GM11168 (cell line): ENCODE measurements around the gene ZNF730.
"Not testable (repeated sequence)": the region's sequence is repeated elsewhere in the genome, so short reads cannot be mapped to it uniquely, and the experiment has no call there.

Experiments
- in situ Hi-C: fragments of 300-500 bp; cut with MboI; formaldehyde crosslinking; loops from one replicate; pipeline ENCODE4 v1.12.0; 2022; ENCODE audit warnings: low sequenced_read_pairs; ENCODE audit not compliant: unreplicated experiment

The ZNF730 gene

DNA sequence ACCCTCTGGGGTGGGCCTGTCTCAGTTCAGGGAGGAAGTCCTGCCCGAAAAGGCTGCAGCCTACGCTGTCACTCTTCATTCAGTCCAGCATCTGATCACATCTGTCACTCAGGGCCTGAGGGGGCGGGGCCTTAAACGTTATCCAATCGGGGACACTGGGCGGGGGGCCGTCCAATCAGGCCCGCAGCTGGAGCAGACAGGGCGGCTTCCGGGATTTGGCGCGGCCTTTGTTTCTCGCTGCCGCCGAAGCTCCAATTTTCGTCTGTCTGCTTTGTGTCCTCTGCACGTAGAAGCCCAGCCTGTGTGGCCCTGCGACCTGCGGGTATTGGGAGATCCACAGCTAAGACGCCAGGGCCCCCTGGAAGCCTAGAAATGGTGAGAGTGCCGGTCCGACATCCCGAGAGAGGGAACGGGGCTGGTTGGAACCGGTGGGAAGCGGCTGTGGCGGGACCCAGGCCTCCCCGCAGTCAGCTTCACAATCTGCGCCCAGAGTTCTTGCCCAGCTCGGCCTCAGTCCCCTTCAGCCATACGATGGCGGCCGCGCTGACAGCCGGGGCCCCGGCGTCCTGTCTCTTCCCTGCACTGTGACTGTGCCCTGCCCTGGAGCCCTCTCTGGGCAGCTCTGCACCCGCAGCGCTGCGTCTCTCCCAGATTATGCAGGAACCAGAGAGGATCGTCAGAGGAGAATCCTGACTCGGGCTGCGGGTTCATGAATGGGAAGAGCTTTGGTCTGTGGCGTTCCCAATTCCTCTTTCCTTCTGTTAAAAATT is at the start of gene ZNF730:
TSS of gene ZNF730 (plus strand) at position 224 of the 770 bp plus-strand sequence. CDS start at position 373, 149 bp downstream.
- in situ Hi-C loops = no loop called here

DNA sequence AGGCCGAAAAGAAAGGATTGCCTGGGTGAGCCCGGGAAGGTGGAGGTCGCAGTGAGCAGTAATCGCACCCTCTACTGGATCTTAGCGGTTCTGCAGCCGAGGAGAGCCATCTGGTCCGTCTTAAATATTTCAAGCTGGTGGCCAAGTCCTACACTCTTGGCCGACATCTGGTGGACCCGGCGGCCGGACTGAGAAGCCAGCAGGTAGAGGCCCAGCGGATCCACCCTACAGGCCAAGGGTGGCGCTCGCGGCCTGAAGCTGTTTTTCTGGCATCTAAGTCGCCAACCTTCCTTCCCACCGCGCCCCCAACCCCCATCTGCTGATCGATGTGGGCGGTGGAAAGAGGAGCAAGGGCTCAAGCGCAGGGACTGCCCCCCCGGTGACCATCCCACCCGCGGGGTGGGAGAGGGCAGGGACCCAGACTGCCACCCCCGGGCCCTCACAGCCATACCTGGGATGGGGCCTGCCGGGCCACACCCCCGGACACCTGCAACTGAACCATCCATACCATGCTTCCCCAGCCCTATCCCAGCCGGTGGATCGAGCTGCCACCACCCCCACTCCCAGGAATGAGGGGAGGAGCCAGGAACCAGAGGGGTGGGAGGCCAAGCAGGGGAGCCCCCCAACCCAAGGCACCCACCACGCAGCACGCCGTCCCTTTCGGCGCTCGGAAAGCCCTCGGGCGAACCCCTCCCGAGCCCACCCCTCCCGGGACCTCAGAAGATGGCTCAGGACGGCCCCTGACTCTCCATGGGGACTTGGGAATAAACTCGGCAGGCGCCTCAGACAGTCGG is 46.3 kb upstream of the ZNF730 start:
- in situ Hi-C loops = no loop called here

DNA sequence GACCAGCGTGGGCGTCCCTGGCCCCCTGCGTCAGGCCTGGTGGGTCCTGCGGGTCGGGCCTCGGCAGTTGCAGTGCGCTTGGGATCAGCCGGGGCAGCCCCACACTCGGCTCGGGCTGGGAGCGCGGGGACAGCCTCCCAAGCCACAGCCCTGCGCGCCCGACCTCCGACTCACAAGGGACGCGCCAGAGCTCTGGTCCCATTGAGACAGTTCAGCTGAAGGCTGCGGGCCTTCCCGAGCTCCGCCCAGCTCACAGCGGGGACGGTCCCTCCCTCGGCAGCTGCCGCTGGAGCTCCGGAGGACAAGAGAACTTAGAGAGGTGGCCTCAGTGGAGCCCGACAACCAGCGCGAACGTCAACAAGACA is 45.7 kb upstream of the ZNF730 start:
- in situ Hi-C loops = no loop called here

DNA sequence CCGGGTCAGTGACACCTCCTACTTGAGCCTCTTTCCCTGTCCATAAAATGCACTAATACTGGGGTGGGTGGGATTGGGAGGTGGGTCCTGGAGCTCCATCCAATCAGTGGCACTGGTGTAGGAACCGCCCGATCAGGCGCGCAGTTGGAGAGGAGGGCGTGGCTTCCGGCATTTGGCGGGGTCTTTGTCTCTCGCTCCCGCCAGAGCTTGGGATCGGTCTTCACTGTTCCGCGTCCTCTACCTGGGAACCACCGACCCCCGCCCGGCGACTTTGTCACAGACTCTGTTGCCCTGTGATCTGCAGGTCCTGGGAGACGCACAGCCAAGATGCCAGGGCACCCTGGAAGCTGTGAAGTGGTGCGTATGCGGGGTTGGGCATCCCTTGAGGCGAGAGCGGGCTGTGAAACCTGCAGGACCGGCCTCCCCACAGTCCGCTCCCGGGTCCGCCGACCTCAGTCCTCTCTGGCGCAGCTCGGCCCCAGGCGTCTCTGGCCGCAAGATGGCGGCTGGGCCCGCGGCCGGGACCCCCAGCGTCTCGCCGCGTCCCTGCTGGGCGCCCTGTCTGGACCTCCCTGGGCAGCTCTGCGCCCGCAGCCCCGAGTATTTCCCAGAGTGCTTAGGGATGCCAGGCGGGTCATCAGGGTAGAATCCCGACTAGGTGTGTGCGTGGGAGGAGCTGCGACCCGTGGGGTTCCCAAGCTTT is 41.6 kb upstream of the ZNF730 start:
- in situ Hi-C loops = no loop called here

DNA sequence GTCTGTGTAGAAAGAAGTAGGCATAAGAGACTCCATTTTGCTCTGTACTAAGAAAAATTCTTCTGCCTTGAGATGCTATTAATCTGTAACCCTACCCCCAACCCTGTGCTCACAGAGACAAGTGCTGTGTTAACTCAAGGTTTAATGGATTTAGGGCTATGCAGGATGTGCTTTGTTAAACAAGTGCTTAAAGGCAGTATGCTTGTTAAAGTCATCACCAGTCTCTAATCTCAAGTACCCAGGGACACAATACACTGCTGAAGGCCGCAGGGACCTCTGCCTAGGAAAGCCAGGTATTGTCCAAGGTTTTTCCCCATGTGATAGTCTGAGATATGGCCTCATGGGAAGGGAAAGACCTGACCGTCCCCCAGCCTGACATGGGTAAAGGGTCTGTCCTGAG is 39.0 kb upstream of the ZNF730 start:
- in situ Hi-C loops = not testable (repeated sequence)

DNA sequence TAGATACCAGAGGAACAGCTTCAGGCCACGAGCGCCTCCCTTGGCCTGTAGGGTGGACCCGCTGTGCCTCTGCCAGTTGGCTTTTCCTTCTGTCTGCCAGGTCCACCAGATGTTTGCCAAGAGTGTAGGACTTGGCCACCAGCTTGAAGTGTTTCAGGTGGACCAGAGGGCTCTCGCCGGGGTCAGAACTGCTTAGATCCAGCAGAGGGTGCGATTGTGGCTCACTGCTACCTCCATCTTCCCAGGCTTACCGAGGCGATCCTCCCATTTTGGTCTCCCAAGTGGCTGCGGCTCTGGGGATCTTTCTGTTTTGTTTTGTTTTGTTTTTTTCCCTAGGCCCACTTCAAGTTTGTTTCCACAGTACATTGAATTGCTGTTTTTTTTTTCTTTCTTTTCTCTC is 23.0 kb upstream of the ZNF730 start:
- in situ Hi-C loops = no loop called here

DNA sequence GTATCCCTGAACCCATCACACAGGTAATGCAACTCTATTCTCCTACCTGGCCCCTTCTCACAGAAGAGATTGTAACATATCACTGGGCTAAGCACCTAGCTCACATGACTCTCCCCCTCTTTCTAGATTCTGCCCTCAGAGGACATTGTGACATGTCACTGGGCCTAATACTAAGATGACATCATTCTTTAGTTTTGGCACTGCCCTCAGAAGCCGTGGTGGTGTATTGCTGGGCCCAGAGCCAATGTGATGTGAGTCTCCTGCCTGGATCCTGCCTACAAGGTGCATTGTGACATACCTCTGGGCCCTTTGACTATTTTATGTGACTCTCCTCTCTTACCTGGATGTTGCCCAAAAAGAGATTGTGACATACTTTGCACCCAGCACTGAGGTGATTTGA is 21.4 kb upstream of the ZNF730 start:
- in situ Hi-C loops = no loop called here

DNA sequence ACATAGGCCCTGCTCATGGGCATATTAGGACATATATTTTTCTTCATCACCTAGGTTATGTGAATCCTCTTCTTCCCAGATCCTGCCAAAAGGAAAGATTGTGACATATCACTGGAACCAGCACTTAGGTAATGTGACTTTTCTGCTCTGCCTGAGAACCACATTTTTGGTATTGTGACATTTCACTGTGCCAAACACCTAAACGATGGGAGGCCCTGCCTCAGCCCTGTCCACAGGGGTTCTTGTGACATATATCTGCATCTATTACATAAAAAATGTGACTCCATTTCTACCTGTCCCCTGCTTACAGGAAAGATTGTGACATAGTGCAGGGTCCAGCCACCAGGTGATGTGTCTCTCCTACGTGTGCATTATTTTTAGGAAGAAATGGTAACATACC is 18.5 kb upstream of the ZNF730 start:
- in situ Hi-C loops = no loop called here

DNA sequence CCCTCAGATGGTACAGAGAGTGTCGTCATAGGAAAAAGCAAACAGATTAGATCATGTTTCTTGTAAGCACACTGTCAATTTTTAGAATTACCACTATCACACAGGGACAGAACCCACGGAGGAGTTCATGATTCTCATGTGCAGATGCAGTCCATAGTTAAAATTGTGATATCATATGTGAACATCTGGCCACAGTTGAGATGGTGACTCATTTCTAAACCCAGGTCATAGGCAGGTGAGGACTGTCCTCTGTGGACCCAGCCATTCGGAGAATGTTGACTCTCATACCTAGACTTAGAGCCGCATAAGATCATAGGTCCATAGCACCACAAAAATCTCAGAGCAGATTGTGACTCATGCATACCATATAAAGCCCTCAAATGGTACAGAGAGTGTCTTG is 17.8 kb upstream of the ZNF730 start:
- in situ Hi-C loops = no loop called here

DNA sequence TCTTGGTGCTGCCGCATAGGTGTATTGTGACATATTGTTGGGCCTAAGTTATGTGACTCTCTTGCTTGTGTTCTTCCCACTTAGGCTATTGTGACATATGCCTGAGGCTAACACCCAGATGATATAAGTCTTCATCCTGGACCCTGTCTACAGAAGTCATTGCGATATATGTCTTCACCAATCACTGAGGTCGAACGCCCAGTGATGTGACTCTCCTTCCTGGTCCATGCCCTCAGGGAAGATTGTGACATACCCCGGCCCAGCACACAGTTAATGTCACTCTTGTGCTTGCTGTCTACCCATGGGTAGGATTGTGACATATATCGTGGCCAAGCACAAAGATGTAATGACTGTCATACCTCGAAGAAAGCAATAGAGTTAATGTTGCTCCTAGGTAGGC is 16.9 kb upstream of the ZNF730 start:
- in situ Hi-C loops = no loop called here

DNA sequence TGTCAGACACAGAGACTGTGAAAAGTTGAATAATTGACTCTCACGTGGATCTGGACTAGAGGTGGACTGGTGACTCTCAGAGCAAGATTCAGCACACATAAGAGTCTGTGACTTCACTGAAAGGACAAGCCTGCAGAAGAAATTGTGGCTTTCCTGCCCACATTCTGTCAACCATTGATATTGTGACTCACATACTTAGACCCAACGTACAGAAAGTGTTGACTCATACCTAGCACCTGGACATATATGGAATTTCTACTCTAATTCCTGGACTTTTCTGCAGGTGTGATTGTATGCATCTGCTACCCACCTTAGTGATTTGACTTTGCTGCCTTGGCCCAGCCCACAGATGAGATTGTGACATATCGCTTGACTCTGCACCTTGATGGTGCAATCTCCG is 15.6 kb upstream of the ZNF730 start:
- in situ Hi-C loops = no loop called here

DNA sequence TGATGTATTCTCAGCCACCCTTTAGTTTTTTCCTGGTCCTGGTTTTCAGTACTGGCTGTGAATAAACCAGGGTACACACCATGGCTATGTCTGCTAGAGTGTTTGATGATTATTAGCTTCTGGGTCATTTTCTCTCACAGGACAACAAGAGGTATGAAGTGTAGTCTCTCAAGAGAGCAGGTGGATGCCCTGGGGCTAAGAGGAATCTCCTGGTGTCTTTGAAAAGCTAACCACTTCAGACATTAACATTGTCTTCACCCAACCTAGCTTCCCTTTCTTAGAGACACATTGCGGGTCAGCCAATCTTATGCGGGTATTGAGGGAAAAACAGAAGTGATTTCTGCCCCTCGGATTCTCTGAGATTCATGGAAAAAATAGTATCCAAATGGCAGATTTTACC is 1.6 kb downstream of the ZNF730 start:
- in situ Hi-C loops = no loop called here

DNA sequence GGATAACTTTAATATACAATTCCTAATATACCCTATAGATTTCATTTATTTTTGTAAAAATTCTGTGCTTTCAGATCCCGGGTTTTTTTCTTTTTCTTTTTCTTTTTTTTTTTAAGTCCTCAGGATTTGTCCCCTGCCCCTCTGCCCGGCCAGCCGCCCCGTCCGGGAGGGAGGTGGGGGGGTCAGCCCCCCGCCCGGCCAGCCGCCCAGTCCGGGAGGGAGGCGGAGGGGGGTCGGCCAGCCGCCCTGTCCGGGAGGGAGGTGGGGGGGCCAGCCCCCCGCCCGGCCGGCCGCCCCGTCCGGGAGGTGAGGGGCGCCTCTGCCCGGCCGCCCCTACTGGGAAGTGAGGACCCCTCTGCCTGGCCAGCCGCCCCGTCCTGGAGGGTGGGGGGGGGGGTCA is 17.4 kb downstream of the ZNF730 start:
- in situ Hi-C loops = not testable (repeated sequence)

DNA sequence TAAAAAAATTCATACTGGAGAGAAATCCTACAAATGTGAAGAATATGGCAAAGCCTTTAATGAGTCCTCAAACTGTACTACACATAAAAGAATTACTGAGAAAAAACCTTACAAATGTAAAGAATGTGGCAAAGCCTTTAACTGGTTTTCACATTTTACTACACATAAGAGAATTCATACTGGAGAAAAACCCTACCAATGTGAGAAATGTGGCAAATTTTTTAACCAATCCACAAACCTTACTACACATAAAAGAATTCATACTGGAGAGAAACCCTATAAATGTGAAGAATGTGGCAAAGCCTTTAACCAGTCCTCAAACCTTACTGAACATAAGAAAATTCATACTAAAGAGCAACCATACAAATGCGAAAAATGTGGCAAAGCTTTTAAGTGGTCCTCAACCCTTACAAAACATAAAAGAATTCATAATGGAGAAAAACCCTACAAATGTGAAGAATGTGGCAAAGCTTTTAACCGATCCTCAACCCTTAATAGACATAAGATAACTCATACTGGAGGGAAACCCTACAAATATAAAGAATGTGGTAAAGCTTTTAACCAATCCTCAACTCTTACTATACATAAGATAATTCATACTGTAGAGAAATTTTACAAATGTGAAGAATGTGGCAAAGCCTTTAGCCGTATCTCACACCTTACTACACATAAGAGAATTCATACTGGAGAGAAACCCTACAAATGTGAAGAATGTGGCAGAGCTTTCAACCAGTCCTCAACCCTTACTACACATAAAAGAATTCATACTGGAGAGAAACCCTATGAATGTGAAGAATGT is 29.0 kb downstream of the ZNF730 start:
- in situ Hi-C loops = no loop called here

DNA sequence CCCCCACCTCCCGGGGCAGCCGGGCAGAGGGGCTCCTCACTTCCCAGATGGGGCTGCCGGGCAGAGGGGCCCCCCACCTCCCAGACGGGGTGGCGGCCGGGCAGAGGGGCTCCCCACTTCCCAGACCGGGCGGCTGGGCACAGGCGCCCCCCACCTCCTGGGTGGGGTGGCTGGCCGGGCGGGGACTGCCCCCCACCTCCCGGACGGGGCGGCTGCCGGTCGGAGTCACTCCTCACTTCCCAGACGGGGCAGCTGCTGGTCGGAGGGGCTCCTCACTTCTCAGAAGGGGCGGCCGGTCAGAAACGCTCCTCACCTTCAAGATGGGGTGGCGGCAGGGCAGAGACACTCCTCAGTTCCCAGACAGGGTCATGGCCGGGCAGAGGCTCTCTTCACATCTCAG is 43.9 kb downstream of the ZNF730 start:
- in situ Hi-C loops = no loop called here

DNA sequence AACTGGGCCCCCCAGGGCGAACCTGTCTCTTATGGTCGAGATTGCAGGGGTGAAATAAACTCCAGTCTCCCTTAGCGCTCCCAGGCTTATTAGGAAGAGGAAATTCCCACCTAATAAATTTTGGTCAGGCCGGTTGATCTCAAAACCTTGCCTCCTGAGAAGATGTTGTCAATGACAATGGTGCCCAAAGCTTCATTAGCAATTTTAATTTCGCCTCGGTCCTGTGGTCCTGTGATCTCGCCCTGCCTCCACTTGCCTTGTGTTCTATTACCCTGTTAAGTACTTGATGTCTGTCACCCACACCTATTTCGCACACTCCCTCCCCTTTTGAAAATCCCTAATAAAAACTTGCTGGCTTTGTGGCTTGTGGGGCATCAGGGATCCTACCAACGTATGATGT is 51.5 kb downstream of the ZNF730 start:
- in situ Hi-C loops = not testable (repeated sequence)

DNA sequence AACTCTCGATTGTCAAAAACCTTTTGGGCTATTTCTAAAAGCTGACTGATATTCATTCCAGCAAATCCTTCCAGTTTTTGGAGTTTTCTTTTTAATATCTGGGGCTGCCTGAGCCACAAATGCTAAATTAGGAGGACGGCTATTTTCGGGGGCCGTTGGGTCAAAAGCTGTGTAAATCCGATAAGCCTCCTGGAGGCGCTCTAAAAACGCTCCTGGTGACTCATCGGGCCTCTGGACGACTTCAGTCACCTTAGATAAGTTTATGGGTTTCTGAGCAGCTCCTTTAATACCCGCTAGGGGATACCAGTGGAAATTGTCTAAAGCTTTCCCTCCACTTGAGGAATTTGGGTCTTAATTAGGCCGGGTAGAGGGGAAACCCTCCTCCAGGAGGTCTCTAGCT is 66.4 kb downstream of the ZNF730 start:
- in situ Hi-C loops = no loop called here

DNA sequence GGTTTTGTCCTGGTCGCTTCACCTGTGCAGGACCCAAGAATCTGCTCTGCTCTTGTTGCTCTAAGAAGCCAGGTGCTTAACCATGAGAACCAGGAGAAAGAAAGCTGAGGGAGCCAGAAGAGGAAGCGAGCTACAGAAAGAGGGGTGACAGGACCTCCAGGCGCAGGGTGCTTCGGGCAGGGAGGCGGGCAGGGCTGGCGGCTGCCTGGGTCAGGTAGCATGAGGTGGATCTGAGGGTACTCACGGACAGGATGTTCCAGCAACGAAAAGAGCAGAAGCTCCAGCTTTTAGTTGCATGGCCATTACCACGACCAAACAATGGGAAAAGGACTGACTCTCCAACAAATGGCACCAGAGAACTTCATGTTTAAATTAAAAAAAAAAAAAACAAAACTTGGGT is 73.5 kb downstream of the ZNF730 start:
- in situ Hi-C loops = no loop called here
